Smooth muscle cell (in vitro differentiated cells): ENCODE data around the gene SLFN11. TPM values are rescaled to one million over a fixed set of nuclear protein-coding genes. Genes with fewer than 3 reads are reported as not detected.

Source experiments
- DNase-seq: peaks from one replicate; lab custom pipeline; 2025; ENCODE audit not compliant: unreplicated experiment; lab: John Stamatoyannopoulos, UW
- H2AFZ ChIP-seq: fragments of 200-600 bp; sonication (generic); 2 replicates; pipeline ENCODE4 v1.6.0; 2016; ENCODE audit warnings: antibody characterized with exemption, low read depth, mild to moderate bottlenecking
- H3F3A ChIP-seq: fragments of 200-600 bp; sonication (generic); 2 replicates; pipeline ENCODE4 v1.6.0; 2017; ENCODE audit warnings: antibody characterized with exemption, low read depth
- H3K27ac ChIP-seq: fragments of 200-600 bp; sonication (generic); 2 replicates; pipeline ENCODE4 v1.5.1; 2016; ENCODE audit warnings: low read depth, mild to moderate bottlenecking
- H3K27me3 ChIP-seq: fragments of 200-600 bp; sonication (generic); 2 replicates; pipeline ENCODE4 v1.6.1; 2016; ENCODE audit warnings: low read depth, mild to moderate bottlenecking
- H3K36me3 ChIP-seq: fragments of 200-600 bp; sonication (generic); 2 replicates; pipeline ENCODE4 v1.5.1; 2016; ENCODE audit warnings: low read depth
- H3K4me1 ChIP-seq: fragments of 200-600 bp; sonication (generic); 2 replicates; pipeline ENCODE4 v1.5.1; 2016; ENCODE audit warnings: low read depth
- H3K4me2 ChIP-seq: fragments of 200-600 bp; sonication (generic); 2 replicates; pipeline ENCODE4 v1.6.0; 2016; ENCODE audit warnings: mild to moderate bottlenecking
- H3K4me3 ChIP-seq: fragments of 200-600 bp; sonication (generic); 2 replicates; pipeline ENCODE4 v1.5.1; 2016; ENCODE audit warnings: mild to moderate bottlenecking
- H3K79me2 ChIP-seq: fragments of 200-600 bp; sonication (generic); 2 replicates; pipeline ENCODE4 v1.6.0; 2016; ENCODE audit warnings: low read depth, mild to moderate bottlenecking
- H3K9ac ChIP-seq: fragments of 200-600 bp; sonication (generic); 2 replicates; pipeline ENCODE4 v1.6.0; 2016; ENCODE audit warnings: low read depth
- H3K9me3 ChIP-seq: fragments of 200-600 bp; sonication (generic); replicated peaks from 2 replicates; pipeline ENCODE4 v1.5.1; 2016; ENCODE audit warnings: low read depth
- H4K20me1 ChIP-seq: fragments of 200-600 bp; sonication (generic); 2 replicates; pipeline ENCODE4 v1.6.0; 2016; ENCODE audit warnings: low read depth
- CTCF ChIP-seq: fragments of 200-600 bp; sonication (generic); IDR thresholded peaks from 2 replicates; pipeline ENCODE4 v1.5.1; 2017; ENCODE audit warnings: borderline replicate concordance, mild to moderate bottlenecking, antibody characterized with exemption; ENCODE audit not compliant: insufficient read depth, poor library complexity, severe bottlenecking
- WGBS: methylation state at CpG from one replicate; pipeline ENCODE4 v1.1.7; 2016; ENCODE audit warnings: low lambda C conversion rate; 5-methylcytosine and 5-hydroxymethylcytosine counted together
- polyA plus RNA-seq: library from polyadenylated mRNA; unstranded; fragments of >200 nt; fragmentation: Nextera tagmentation; extraction: Ambion mirVana; gene quantifications from 2 replicates; pipeline ENCODE4 v1.2.1, GENCODE V29; 2016
- total RNA-seq: library from RNA; depleted of rRNA; stranded (reverse); fragments of >200 nt; gene quantifications from 2 replicates; pipeline ENCODE4 v1.2.3, GENCODE V29; 2014

The SLFN11 gene
- total and polyA plus RNA-seq, 2 experiments from 2014 or later: 1.8 to 4.3 TPM

GRCh38 chr17:35373984-35374765, 754 bp upstream of the SLFN11 start:
- DNase-seq: no peak

GRCh38 chr17:35372846-35373533, 431 bp downstream of the SLFN11 start:
- Histone ChIP-seq H3K9ac (no peak overlapping the region), H3K4me3 (peak overlapping the region; percentile 59), H2AFZ (no peak overlapping the region), H4K20me1 (no peaks in the 10 kb centered on the region), H3K27me3 (peaks cover 80% of the 10 kb centered on the region), H3K4me1 (peaks cover 5% of the 10 kb centered on the region), H3K27ac (no peak overlapping the region), H3K4me2 (peak overlapping the region; percentile 95), H3K79me2 (no peaks in the 10 kb centered on the region), H3K36me3 (no peaks in the 10 kb centered on the region), H3F3A (no peaks in the 10 kb centered on the region), H3K9me3 (peaks cover 5% of the 10 kb centered on the region)
- 13% methylated on average over 11 of the region's 25 CpGs for WGBS
- DNase-seq: no peak
- no peak for TF ChIP-seq CTCF

More at GRCh38 chr17:35373984-35374765, 754 bp upstream of the SLFN11 start:
- peak overlapping the region; percentile 87 for H2AFZ ChIP-seq
- H3K4me3 ChIP-seq: peak overlapping the region; percentile 59
- peaks cover 5% of the 10 kb centered on the region for H3K9me3 ChIP-seq
- no peaks in the 10 kb centered on the region for H4K20me1 ChIP-seq
- H3K4me2 ChIP-seq: peak overlapping the region; percentile 95
- 9% methylated on average over 47 of the region's 47 CpGs for WGBS
- H3K4me1 ChIP-seq: peaks cover 5% of the 10 kb centered on the region
- H3F3A ChIP-seq: no peaks in the 10 kb centered on the region
- H3K27ac ChIP-seq: no peak overlapping the region
- no peaks in the 10 kb centered on the region for H3K36me3 ChIP-seq
- H3K79me2 ChIP-seq: no peaks in the 10 kb centered on the region
- peaks cover 79% of the 10 kb centered on the region for H3K27me3 ChIP-seq
- peak overlapping the region; percentile 37 for H3K9ac ChIP-seq
- TF ChIP-seq CTCF: no peak

DNA sequence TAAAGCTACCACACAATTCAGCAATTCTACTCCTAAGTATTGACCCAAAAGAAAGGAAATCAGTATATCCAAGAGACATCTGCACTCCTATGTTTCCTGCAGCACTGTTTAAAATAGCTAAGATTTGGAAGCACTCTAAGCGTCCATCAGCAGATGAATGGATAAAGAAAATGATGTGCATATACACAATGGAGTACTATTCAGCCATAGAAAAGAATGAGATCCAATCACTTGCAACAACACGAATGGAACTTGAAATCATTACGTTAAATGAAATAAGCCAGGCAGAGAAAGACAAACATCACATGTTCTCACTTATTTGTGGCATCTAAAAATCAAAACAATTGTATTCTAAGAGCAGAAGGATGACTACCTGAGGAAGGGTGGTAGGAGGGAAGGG, 1.5 kb downstream of the SLFN11 start:
- Histone ChIP-seq H3K36me3 (no peaks in the 10 kb centered on the region), H3K79me2 (no peaks in the 10 kb centered on the region), H3K27me3 (peaks cover 83% of the 10 kb centered on the region), H3K4me2 (no peak overlapping the region), H3K4me1 (peaks cover 5% of the 10 kb centered on the region), H3K27ac (no peak overlapping the region), H3K4me3 (no peak overlapping the region), H3K9me3 (peaks cover 5% of the 10 kb centered on the region), H3K9ac (no peak overlapping the region), H4K20me1 (no peaks in the 10 kb centered on the region), H3F3A (no peaks in the 10 kb centered on the region), H2AFZ (no peak overlapping the region)
- no peak for DNase-seq
- WGBS: 65% methylated on average over 3 of the region's 3 CpGs
- TF ChIP-seq CTCF: no peak
